Tibial nerve (tissue), 4 donors: ENCODE measurements around the gene THBS1. TPM values are rescaled to one million over a fixed set of nuclear protein-coding genes. Genes with fewer than 3 reads are reported as not detected.

Source experiments
- DNase-seq, 2 donors: peaks; one replicate each; pipeline ENCODE4 v3.0.0-alpha.2; 2019; ENCODE audit warnings: low spot score in 2 of 2
- H3K27ac ChIP-seq, 4 donors: fragments of 200-600 bp; sonication (generic) in 3 of 4; one replicate each; pipeline ENCODE4 v1.5.1; 2017 to 2019; ENCODE audit warnings: mild to moderate bottlenecking in 1 of 4
- H3K27me3 ChIP-seq, 2 donors: fragments of 200-600 bp; sonication (generic) in 1 of 2; one replicate each; pipeline versions ENCODE4 v1.5.1 to v1.6.0; 2017 to 2019
- H3K36me3 ChIP-seq, 3 donors: fragments of 200-600 bp; sonication (generic); one replicate each; pipeline ENCODE4 v1.5.1; 2018 to 2019
- H3K4me1 ChIP-seq, 4 donors: fragments of 200-600 bp; sonication (generic) in 3 of 4; one replicate each; pipeline ENCODE4 v1.5.1; 2017 to 2019
- H3K4me3 ChIP-seq, 4 donors: fragments of 200-600 bp; sonication (generic) in 3 of 4; one replicate each; pipeline ENCODE4 v1.5.1; 2017 to 2019; ENCODE audit warnings: mild to moderate bottlenecking in 1 of 4, moderate library complexity in 1 of 4
- H3K9me3 ChIP-seq, 4 donors: fragments of 200-600 bp; sonication (generic) in 3 of 4; one replicate each; pipeline ENCODE4 v1.5.1; 2017 to 2019
- EP300 ChIP-seq, 2 donors: sonication (generic); formaldehyde crosslinking; IDR thresholded peaks; one replicate each; pipeline ENCODE4 v1.6.1; 2017; ENCODE audit warnings: antibody characterized with exemption in 2 of 2, mild to moderate bottlenecking in 1 of 2
- POLR2A ChIP-seq, 2 donors: fragments of 450-650 bp; IDR thresholded peaks; one replicate each; pipeline ENCODE4 v1.6.1; 2017; ENCODE audit warnings: antibody characterized with exemption in 2 of 2, mild to moderate bottlenecking in 2 of 2, moderate library complexity in 2 of 2
- whole genome bisulfite sequencing, 2 donors: methylation state at CpG; one replicate each; pipeline ENCODE4 v1.1.5; 2018; 5-methylcytosine and 5-hydroxymethylcytosine counted together
- total RNA-seq, 4 donors: library from RNA; depleted of rRNA; stranded (reverse); fragments of >200 nt; gene quantifications; one replicate each; pipeline ENCODE4 v1.1.0, GENCODE V29; 2016
- TF ChIP-seq, protein P1 (sequence below), 5 experiments: fragments of 200-600 bp in 3 of 5; fragments of 450-650 bp in 2 of 5; sonication (generic) in 3 of 5; IDR thresholded peaks; one replicate each; pipeline ENCODE4 v1.5.1; 2016 to 2019; ENCODE audit warnings: antibody characterized with exemption in 5 of 5, mild to moderate bottlenecking in 3 of 5, moderate library complexity in 2 of 5

THBS1 gene
- total RNA-seq, 4 donors from 2014 or later = 1,850 to 2,559 (median 1,931) TPM

DNA sequence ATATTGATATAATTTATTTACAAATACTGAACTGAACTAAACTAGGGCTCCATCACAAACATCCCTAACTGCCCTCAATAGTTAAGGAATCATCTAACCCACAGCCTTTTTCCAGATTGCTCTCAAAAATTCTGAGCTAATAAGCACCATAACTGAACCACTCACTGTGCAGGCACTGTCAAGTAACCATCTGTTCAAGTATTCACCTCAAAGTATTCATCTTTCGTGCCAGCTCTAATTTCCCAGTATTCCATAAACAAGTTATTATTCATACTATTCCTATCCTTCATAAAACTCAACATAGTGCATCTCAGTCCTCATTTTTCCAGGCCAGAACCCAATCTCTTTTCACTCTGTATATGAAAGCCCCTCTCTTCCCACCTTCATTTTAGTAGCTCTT is 41.1 kb downstream of the THBS1 start:
- TF ChIP-seq, protein P1, sequence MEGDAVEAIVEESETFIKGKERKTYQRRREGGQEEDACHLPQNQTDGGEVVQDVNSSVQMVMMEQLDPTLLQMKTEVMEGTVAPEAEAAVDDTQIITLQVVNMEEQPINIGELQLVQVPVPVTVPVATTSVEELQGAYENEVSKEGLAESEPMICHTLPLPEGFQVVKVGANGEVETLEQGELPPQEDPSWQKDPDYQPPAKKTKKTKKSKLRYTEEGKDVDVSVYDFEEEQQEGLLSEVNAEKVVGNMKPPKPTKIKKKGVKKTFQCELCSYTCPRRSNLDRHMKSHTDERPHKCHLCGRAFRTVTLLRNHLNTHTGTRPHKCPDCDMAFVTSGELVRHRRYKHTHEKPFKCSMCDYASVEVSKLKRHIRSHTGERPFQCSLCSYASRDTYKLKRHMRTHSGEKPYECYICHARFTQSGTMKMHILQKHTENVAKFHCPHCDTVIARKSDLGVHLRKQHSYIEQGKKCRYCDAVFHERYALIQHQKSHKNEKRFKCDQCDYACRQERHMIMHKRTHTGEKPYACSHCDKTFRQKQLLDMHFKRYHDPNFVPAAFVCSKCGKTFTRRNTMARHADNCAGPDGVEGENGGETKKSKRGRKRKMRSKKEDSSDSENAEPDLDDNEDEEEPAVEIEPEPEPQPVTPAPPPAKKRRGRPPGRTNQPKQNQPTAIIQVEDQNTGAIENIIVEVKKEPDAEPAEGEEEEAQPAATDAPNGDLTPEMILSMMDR (IDR thresholded peaks at IDR 0.05) = no peak
- TF ChIP-seq EP300 (IDR thresholded peaks at IDR 0.05) (no peak), POLR2A (IDR thresholded peaks at IDR 0.05) (no peak)
- H3K27me3 ChIP-seq = no peaks in the 10 kb centered on the region
- no peaks in the 10 kb centered on the region for H3K9me3 ChIP-seq
- DNase-seq = no peak
- H3K4me3 ChIP-seq = no peak overlapping the region
- H3K36me3 ChIP-seq = no peaks in the 10 kb centered on the region
- peaks cover 0 to 22% (median 11%) of the 10 kb centered on the region in 4 donors for H3K4me1 ChIP-seq
- H3K27ac ChIP-seq = no peak overlapping the region
- WGBS, 2 donors = 49 to 65% methylated on average over 1 of the region's 1 CpG

DNA sequence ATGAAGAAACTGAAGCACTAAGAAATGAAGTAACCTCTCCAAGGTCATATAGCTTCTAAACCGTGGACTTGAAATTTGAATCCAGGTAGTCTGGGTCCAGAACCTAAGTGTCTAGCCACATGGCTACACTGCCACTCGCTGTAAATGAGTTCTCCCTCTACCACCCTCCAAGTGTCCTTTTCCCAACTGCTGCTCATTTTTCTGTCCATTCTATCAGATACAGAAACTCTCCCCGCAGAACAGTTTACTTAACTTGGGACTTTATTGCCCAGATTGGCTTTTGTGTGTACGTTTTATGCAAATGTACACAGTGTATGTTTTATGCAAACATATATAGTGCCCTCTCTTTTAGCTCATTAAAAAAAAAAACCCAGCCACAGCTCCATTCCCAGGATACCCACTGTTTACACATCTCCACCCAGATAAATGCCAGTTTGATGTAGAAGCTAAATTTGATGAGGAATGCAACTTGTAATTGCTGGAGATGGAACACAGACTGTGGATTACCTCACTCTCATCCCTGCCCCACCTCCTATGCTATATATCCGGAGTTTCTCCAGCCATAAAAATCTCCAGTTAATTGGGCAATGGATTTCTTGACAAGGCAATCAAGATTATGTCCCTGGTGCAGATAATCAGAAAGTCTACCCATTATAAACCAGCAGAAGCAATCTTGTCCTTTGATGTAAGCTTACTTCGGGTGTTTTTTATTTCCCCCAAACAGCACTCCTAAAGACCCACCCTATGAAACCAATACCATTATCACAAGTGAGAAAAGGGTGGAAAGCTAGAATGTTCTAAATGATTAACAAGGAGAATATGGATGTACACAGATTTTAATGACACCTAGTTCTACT is 42.0 kb downstream of the THBS1 start:
- Histone ChIP-seq H3K36me3 (no peaks in the 10 kb centered on the region), H3K9me3 (no peaks in the 10 kb centered on the region), H3K27ac (peak overlapping the region in 1 of 4 donors; percentile 7), H3K27me3 (no peaks in the 10 kb centered on the region), H3K4me3 (no peak overlapping the region), H3K4me1 (peaks cover 0 to 22% (median 12%) of the 10 kb centered on the region in 4 donors)
- no peak for TF ChIP-seq EP300 (IDR thresholded peaks at IDR 0.05)
- TF ChIP-seq, protein P1 (IDR thresholded peaks at IDR 0.05) = no peak
- no peak for TF ChIP-seq POLR2A (IDR thresholded peaks at IDR 0.05)
- DNase-seq = no peak
- 78 to 81% methylated on average over 6 of the region's 6 CpGs for WGBS, 2 donors

DNA sequence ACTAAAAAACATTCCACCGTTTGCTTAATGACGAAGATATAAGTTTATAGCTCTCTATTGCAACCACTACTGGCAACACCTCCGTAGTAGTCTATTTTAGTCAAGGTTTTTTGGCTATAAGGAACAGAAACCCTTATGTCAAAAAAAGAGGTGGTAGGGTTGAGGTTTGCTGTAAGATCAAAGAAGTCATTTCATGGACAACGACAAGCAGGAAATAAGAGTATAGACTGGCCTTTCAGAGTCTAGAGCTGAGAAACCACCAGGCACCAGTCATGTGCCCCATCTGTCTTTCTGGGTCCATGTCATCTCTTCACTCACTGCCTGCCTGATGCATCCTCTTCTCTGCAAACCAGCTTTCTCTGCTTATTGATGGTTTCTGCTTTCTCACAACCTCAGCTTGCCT is 42.7 kb downstream of the THBS1 start:
- Histone ChIP-seq H3K27ac (peak overlapping the region in 2 of 4 donors; percentile 69 to 75), H3K36me3 (no peaks in the 10 kb centered on the region), H3K4me3 (no peak overlapping the region), H3K9me3 (no peaks in the 10 kb centered on the region), H3K27me3 (no peaks in the 10 kb centered on the region), H3K4me1 (peaks cover 0 to 26% (median 15%) of the 10 kb centered on the region in 4 donors)
- TF ChIP-seq, protein P1 (IDR thresholded peaks at IDR 0.05) = no peak
- TF ChIP-seq EP300 (IDR thresholded peaks at IDR 0.05) = no peak
- no peak for TF ChIP-seq POLR2A (IDR thresholded peaks at IDR 0.05)
- no peak for DNase-seq
- WGBS, 2 donors = 71 to 74% methylated on average over 4 of the region's 4 CpGs

DNA sequence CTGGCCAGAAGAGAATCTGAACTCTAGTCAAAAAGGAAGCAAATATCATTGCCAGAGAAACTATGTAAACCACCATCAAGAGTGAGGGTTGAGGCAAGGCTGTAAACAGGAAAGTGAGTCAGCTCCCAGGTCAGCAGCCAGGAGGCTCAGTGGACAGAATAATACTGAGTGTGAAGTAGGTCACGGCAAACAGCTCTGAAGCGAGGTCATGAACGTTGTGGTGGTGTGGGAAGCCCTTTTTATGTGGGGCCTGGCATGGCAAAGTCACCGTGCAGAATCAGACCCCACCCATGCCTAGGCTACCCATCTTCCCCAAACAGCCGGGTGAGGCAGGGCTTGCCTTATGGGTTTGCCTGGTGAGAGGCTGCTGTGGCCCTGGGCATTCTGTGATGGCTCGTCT is 43.9 kb downstream of the THBS1 start:
- no peak for TF ChIP-seq POLR2A (IDR thresholded peaks at IDR 0.05)
- TF ChIP-seq EP300 (IDR thresholded peaks at IDR 0.05) = peak in 1 of 2 donors; percentile 54
- H3K4me3 ChIP-seq = no peak overlapping the region
- no peaks in the 10 kb centered on the region for H3K36me3 ChIP-seq
- peaks cover 0 to 36% (median 18%) of the 10 kb centered on the region in 4 donors for H3K4me1 ChIP-seq
- H3K27ac ChIP-seq = peak overlapping the region; percentile 17 to 75 (median 72)
- WGBS, 2 donors = 48 to 52% methylated on average over 6 of the region's 6 CpGs
- H3K27me3 ChIP-seq = no peaks in the 10 kb centered on the region
- peak; percentile 17 to 46 for DNase-seq
- H3K9me3 ChIP-seq = no peaks in the 10 kb centered on the region

DNA sequence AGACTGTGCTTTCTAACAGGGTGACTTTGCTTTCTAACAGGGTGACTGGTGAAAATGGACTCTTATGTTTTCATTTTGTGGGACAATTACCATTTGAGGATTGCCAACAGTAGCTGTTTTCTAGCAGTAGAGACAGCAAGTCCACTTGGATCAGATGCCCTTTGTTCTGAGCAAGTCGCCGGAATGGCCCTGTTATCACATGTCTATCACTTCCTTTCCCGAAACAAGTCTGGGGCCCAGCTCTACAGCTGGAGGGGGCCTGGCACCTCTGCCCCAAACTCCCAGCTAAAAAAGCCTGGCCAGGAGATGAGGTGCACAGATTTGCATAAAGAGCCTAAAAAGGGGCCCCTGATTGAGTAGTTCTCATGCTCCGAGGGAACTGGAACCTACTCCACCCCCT is 44.6 kb downstream of the THBS1 start:
- H3K4me3 ChIP-seq = no peak overlapping the region
- H3K4me1 ChIP-seq = peaks cover 0 to 36% (median 18%) of the 10 kb centered on the region in 4 donors
- H3K27ac ChIP-seq = peak overlapping the region; percentile 17 to 75 (median 72)

More for the DNA sequence above, 44.6 kb downstream of the THBS1 start:
- WGBS, 2 donors = 46 to 55% methylated on average over 4 of the region's 4 CpGs
- Histone ChIP-seq H3K27me3 (no peaks in the 10 kb centered on the region), H3K9me3 (no peaks in the 10 kb centered on the region), H3K36me3 (no peaks in the 10 kb centered on the region)
- DNase-seq = no peak
- TF ChIP-seq, protein P1 (IDR thresholded peaks at IDR 0.05) = no peak
- TF ChIP-seq POLR2A (IDR thresholded peaks at IDR 0.05) (no peak), EP300 (IDR thresholded peaks at IDR 0.05) (no peak)
